Measurements from ENCODE around the gene SPATA46.
A peak's percentile ranks its signal among the peaks of the same experiment; 100 is the strongest.
"Not testable (repeated sequence)": the region's sequence is repeated elsewhere in the genome, so short reads cannot be mapped to it uniquely, and the experiment has no call there.

Gene SPATA46, protein sequence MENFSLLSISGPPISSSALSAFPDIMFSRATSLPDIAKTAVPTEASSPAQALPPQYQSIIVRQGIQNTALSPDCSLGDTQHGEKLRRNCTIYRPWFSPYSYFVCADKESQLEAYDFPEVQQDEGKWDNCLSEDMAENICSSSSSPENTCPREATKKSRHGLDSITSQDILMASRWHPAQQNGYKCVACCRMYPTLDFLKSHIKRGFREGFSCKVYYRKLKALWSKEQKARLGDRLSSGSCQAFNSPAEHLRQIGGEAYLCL

DNA sequence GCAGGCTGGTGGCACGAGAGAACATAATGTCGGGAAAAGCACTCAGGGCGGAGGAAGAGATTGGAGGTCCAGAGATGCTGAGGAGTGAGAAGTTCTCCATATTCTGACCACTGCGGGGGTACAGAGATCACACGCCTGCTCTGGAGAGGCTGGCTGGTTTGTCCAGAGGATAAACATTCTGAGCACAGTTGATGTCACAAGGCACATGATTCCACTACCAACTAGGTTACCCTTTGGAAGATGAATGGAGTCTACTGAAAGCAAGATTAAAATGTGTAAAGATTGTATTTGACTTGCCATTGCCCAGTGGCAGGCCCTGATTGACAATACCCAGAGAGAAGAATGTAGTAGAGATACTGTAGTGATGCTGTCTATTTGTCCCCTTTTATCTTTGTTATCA lies at the start of gene SPATA46:
Gene SPATA46 (minus strand): TSS at position 164 of the 400 bp plus-strand sequence. CDS start 64 bp downstream, at position 100.
- no peak for DNase-seq

DNA sequence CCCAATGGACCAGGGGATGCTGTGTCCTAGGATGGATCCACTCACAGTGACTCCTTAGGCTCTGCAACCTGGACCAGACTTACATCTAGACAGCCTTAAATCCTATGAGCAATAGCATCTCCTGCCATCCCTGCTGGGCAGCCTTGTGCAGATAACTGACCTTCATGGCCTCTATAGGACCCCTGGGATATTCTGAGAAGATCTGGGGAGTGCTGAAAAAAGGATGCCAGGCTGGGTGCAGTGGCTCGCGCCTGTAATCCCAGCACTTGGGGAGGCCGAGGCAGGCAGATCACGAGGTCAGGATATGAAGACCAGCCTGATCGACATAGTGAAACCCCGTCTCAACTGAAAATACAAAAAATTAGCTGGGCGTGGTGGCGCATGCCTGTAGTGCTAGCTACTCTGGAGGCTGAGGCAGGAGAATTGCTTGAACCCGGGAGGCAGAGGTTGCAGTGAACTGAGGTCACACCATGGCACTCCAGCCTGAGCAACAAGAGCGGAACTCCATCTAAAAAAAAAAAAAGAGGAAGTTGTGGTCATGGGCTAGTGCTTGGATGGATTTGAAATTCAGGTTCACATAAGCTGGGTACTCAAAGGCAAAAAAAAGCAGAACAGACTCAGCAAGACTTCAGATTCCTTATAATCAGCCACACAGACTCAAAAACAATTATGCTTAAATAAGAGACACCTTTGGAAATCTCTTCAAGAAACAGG lies 46.2 kb upstream of the SPATA46 start:
- no peak for DNase-seq

DNA sequence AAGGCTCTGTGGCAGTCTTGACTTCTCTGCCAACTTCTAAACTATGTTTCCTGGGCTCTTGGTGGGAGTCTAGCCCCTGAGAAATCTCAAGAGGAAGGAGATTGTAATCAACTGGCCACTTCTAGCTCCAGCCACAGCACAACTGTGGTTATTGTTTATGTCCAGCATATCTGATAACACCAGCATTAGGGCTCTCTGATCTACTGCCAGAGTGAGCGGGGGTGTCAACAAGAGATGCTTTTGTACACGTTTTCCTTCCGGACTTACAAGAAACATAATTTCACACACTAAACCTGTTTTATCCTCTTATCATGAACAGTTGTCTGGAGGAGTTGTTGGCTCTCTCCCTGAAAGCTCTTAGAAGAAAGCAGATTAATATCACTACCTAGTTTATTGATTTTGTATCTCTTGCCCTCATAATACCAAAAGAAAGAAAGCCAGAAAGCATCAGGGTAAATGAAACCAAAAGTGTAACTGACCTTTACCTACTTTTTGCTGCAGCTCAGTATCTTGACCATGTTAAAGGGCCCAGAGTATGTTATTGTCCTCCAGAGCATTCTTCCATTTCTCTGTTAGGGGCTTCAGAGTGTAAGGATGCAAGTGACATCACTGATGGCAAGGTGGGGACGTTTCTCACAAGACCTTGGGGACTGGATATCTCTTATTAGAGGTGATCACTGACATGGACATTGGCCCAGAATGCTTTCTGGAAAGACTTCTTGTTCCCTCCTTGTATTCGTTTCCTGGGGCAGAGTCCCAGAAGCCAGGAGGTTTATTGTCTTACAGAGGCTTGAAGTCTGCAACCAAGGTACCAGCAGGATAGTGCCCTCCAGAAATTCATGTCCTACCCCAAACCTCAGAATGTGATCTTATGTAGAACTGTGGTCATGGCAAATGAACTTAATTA lies 44.9 kb upstream of the SPATA46 start:
- no peak for DNase-seq

DNA sequence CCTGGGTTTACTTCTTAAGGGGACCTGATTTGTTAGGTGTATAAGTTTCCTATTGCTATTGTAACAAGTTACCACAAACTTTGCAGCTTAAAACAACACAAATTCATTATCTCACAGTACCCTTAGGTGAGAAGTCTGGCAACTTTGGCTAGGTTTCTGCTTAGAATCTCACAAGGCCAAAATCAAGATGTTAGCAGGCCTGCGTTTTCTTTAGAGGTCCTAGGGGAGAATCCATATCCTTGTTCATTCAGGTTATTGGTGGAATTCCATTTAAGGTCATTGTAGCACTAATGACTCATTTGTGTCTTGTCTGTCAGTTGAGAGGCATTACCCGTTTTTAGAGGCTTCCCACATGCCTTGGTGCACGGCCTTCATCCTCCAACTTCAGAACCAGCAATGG lies 43.5 kb upstream of the SPATA46 start:
- no peak for DNase-seq

DNA sequence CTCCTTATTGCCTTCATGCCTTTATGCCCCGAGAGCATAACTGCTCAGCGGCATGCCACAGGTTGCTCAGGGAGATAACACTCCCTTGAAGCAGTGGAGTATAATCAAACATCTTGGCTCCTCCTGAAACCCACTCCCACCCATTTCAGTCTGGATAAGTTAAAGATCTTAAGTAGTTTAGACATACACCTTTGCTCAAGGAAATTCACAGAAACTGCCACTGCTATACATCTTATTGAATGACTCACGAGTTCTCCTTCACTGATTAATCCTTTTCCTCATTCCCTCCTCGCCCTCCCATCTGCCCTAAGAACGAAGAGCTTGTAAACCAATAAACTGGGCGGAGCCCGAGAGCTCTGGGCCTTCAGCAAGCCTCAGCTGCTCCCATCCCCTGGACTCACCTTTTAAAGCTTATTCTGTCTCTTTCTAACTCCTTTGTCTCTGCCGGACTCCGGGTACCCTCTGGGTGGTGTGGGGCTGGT lies 42.8 kb upstream of the SPATA46 start:
- DNase-seq = not testable (repeated sequence)

DNA sequence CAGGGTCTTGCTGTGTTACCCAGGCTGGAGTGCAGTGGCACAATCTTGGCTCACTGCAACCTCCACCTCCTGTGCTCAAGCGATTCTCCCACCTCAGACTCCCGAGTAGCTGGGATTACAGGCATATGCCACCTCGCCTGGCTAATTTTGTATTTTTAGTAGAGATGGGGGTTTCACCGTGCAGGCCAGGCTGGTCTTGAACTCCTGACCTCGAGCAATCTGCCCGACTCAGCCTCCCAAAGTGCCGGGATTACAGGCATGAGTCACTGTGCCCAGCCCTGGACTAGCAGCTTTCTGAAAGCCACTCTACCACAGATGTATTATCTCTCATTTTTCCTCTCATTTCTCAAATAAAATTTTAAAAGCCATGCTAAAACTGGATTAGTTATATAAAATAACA lies 41.9 kb upstream of the SPATA46 start:
- DNase-seq = not testable (repeated sequence)

DNA sequence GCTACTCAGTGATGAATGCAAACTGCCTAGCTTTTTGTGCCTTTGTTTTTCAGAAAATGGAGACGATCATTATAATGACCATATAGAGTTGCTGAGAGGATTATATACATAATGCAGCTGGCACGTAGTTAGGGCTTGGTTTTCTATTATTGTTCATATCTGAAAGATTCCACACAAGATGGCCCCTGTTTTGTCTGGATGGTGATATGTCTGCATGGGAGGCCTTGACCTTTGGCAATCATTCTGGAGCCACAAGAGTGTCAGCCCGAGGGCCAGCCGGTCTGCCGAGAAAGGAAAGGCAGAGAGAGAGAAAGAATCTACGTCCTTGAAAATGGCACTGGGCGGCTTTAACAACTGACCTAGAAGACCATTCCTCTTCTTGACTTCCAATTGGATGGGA lies 41.0 kb upstream of the SPATA46 start:
- DNase-seq = no peak

DNA sequence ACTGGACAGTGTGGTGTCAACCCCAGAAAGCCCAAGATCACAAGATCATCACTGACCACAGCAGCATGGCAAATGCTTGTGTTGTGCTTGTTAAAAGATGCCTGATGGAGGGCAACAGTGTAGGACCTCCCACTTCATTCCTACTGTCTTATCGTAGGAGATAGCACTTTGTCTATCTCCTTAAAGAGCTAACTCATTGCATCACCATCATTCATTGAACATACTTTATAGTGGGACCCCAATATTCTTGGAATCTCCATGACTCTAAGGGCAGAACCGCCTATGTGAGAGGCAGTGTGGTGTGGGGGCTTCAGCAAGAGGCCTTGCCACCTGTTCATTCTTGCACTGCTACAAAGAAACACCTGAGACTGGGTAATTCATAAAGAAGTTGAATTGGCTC lies 40.3 kb upstream of the SPATA46 start:
- no peak for DNase-seq

DNA sequence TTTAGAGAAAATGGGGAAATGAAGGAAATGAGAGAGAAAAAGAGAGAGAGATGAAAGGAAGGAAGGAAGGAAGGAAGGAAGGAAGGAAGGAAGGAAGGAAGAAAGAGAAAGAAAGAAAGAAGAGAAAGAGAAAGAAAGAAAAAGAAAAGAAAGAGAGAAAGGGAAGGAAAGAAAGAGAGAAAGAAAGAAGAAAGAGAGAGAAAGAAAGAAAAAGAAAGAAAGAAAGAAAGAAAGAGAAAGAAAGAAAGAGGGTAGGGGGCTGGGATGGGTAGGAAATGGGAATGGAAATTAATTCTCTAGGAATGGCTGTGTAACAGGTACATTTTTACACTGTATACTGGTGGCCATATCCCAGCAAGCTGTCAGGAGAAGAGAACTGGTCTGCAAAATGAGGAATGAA lies 39.6 kb upstream of the SPATA46 start:
- no peak for DNase-seq

DNA sequence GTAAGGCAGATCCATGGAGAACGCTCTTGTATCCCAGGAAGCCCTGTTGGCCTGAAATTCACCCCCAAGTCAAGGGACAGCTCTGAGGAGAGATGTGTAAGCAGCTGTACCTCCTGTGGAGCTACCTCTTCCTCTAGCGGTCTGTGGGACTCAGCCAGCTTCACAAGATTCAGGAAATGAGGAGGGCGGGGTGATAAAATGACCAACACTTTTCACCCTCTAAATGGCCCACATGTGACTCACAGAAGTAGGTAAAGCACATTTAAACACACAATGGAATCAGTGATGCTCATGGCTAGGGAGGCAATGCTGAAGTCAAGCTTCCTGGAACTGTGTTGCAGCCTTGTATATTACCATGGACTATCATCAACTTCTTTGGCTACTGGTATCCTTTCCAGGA lies 35.3 kb upstream of the SPATA46 start, which contains the start of gene SH2D1B:
Gene SH2D1B (minus strand): TSS at position 135 of the 400 bp plus-strand sequence. CDS start 120 bp downstream, at position 15.
- DNase-seq = peak; percentile 8 to 14

DNA sequence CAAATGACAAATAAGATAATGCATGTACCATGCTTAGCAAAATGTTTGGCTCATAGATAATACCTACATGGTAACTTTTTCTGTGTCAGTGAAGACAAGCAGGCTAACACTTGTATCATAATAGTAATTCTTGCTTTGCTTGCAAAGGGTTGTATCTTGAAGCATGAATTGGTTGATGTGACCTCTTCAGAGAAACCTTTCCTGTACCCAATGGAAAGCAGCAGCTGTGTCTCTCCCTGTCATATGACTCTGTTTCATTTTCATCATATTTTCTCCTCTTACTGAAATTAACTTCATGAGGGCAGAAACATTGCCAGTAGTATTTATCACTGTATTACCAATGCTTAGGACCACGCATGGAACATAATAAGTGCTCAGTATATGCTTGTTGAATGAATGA lies 30.9 kb upstream of the SPATA46 start:
- DNase-seq = no peak

DNA sequence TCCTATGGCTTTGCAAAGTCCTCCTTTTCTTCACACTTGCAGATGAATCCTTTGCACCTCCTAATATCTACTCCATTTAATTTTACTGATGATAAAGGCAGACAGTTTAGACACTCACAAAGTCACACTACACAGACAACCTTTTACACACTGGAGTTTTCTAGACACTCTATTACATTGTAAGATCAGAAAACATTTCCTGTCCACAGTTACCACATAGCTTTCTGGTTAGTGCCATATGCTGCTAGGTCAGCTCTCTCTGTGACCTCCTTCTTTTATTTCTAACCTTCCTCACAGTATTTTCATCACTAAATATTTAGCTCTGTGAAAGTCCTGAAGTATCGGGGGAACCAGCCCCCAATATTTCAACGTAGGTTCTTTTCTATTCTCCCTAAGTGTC lies 30.2 kb upstream of the SPATA46 start:
- DNase-seq = no peak

DNA sequence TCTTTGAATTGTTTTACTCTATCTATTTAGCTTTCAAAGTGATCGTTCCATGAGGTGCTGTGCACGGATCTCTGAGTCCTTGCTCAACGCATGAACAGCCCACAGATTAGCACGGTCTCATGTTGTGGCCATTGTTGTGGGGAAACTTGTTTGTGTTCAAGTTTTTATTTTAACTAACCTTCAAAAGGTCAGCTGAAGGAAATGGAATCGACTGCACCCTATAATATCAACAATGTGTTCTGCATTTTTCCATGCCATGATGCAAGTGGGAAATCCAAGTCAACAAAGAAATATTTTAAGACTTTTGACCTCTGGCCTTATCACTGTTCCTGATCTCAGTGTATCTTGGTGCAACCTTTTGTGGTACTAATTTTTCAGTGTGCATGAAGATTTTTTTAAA lies 29.1 kb upstream of the SPATA46 start:
- no peak for DNase-seq

DNA sequence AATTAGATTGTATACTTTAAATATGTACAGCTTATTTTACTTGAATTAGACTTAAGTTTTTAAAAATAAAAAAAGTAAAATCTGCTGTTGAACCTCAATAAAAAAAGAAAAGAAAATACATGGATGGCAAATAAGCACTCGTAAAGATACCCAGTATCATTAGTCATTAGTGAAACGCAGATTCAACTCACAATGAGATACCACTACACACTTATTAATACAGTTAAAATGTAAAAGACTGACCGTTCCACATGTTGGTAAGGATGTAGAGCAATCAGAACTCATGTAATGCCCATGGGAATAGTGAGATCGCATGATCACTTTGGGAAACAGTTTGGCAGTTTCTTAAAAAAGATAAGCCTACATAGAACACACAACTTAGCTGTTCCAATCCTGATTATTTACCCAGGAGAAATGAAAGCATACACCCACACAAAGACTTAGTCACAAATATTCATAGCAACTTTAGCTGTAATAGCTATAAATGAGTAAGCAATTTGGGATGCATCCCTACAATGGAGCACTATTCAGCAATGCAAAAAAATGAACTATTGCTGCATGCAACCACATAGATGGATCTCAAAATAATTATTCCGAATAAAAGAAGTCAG lies 28.0 kb upstream of the SPATA46 start:
- DNase-seq = no peak

DNA sequence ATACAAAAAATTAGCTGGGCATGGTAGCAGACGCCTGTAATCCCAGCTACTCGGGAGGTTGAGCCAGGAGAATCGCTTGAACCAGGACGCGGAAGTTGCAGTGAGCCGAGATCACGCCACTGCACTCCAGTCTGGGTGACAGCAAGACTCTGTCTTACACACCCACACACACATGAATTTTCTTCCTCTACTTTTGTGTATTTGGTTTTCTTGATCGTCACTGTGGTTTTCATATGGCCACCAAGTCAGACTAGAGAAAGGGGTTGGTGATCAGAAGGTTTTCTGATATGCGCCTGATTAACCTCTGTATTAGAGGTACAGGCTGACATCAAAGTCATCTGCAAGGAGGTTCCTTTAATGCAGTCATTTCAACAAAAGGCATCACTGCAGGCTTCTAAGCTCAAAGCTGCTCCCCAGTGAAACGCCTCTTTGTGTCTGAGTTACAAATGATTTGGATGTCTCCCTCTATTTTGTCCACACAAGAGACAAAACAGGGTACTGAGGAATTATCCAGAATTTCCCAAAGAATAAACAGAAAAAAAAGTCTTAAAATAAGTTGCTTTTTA lies 24.2 kb upstream of the SPATA46 start:
- DNase-seq = no peak

DNA sequence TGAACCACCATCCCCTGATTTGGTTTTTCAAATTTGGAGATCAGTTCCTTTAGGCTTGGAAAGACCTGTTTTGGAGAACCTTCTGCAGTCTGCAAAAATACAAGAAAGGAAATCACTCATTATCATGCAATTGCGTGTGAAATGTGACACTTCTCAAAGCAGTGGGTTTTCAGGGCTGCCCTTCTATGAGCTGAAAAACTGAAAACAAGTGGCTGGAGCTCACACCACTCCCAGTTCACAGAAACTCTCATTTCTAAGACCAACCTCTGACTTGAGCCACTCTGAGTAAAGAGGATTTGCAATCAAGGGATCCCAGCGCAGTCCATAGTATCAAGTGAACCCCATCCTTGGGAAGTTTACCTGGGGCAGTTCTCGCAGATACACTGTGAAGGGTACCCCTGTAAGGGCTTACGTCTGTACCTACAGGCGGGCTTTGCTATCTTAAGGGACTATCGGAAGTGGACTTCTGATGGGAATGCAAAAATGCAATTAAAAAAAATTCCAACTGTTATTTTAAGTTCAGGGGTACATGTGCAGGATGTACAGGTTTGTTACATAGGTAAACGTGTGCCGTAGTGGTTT lies 22.4 kb upstream of the SPATA46 start:
- DNase-seq = no peak

DNA sequence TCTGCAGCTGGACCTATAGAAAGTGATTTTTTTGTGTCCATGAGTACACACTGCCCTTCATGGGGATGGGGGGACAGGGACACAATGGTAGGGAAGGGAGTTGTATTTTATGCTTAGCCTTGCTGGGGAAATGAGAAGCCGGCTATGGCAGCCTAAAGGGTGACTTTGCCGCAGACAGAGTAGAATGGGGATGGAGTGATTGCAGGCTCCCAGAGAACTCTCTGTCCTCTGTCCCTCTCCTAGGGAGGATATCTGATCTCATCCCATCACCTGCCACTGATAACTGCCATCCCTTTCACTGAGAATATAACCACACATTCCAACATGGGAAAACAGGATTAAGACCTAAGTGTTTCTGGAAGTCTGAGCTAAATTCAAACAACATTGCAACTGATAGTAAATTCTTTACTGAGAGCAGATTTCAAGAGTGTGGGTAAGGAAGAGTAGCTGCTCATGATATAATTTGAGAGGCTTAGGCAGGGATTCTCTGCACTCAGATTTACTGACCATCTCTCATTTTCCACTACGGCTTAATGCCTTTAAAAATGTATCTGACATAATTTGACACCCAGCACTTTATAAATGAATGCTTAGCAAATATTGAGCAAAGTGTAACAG lies 21.4 kb upstream of the SPATA46 start:
- no peak for DNase-seq

DNA sequence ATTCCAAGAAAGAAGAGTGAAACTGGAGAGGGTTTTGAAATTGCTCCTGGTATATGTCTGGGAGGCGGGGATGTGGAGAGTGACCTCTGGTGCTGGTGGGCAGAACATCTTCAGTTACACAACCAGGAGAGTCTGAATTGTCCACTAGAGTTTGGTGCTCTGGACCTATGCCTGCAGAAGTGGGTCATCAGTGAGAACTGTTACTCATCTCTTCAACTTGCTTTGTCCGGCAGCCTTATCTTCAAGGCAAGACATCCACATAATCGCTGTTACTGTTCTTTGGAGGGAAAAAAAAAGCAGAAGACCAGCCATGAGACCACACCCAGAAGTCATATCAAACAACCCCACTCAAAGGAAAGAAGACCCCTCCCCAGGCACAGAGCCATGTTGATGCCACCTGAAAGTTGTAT lies 20.4 kb upstream of the SPATA46 start:
- DNase-seq = no peak

DNA sequence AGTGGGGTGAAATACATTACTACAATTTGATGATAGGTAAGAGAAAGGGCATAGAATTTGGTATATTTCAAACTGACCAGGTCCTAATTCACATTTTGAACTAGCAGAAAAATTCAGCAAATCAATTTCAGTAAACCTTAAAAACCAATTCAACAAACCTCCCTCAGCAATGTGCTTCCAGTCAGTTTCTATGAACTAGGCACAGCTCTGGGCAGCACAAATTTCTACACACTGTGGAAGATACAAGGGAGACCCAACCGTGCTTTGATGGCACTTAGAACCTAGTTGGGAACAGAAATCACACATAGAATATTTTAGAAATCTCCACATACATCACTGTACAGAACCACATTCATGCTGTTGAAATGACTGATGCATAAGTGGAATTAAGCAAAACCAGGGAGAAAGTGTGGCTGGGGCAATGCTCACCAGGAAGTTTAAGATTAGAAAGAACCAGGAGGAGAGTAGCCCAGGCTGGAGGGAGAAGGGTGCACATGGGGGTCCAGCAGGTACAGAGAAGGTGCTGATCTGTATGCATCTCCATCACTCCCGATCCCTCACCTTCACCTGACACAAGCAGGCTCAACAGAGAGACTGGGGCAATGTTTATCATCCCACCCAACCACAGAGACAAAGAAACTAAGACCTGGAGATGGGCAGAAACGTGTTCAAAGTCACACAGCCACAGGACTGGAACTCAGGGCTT lies 19.7 kb upstream of the SPATA46 start:
- DNase-seq = no peak

DNA sequence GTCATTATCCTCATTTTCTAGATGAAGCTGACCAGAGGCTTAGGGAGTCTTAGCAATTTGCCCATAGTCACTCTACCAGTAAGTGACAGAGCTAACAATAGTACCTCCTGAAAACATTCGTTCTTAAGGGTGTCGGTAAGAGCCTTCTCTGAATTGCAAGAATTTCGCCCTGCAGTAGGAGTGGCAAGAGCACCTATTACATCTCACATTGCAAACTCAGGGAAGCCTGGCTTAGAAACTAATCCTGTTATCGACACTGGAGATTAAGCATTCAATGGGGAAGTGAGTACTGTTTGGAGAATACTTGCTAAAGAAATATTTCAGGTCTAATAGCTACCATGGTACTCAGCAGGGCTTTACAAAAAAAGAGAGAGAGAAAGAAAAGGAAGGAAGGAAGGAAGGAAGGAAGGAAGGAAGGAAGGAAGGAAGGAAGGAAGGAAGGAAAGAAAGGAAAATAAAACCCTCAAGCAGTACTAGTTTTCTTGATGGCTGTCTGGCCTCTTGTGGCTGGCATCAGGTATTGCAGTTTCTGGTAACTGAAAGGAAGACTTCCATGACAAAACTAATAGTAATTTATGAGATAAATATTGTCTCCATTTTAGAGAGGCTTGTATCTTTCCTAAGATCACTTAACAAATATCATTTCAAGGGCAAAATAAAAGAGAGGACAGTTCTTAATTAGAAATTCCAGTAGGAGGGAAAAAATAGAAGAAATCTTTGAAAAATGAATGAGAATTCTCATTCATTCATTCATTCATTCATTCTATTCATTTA lies 15.3 kb upstream of the SPATA46 start:
- DNase-seq = peak in 1 of 2 donors; percentile 26

Data from CD4-positive, alpha-beta T cell treated with Interferon alpha-2 for 1 hour (primary cell).